Right renal pelvis (tissue), 4 donors: ENCODE data around the gene CERS3. TPM values are rescaled to one million over a fixed set of nuclear protein-coding genes. Genes with fewer than 3 reads are reported as not detected.

Experiments used
- DNase-seq, 4 donors: peaks; one replicate each; pipeline ENCODE4 v3.0.0-alpha.2; 2013; ENCODE audit warnings: low read depth in 4 of 4, low spot score in 3 of 4, missing footprints in 1 of 4
- polyA plus RNA-seq, 4 donors: library from polyadenylated mRNA; unstranded; fragments of 120-200 nt; gene quantifications; one replicate each; pipeline ENCODE4 v1.2.1, GENCODE V29; 2013; ENCODE audit not compliant: insufficient read length in 4 of 4

Gene CERS3
- under 1 TPM; 0.04 to 0.09 (median 0.07) TPM for polyA plus RNA-seq

DNA sequence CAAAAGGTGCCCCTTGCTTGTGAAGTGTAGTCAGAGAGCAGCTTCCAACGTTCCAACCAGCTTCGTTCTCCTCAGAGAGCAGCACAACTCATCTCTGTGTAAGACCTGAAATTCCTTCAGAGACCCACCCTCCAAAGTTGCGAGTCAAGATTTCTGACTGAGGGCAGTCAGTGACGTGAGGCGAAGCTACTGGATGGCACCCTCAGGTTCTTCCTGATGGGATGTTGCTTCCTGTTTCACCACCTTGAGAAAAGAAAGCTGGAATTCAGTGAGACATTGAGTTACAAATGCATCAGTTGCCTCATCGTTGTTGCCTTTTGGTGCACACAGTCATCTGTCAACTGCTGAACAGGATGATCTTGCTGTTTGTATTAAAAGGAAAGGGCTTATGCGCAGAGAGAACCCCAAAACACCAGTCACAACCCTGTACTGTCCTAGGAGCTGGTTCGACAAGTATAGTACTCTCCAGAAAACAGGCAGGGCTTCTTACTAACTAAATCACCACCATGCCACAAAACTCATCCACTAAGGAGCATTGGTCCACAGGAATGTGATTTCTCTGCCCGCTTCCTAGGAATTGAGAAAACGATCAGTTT, at the start of gene CERS3:
CERS3 (minus strand) TSS at position 118 of the 596 bp plus-strand sequence. CDS start 27,101 bp downstream, outside the sequence.
- DNase-seq: no peak

DNA sequence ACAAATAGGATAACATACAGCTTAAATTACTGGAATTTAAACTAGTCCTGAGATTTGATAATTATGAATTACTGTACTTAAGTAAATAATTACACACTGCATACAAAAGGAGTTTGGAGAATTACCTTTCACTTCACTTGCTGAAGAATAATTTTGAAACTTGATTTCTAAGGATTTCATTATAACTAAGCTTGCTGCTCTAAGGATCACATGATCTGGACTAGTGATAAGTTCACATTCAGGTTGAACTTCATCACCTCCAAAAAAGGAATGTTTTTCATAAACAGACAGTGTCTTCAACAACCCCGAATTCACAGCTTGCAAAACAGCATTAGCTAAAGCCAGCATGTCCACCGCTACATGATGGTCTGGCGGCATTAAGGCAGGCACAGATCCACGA, 44.8 kb upstream of the CERS3 start:
- no peak for DNase-seq

- DNase-seq: no peak
Measured at GRCh38 chr15:100572362-100572983, 43.7 kb upstream of the CERS3 start.

GRCh38 chr15:100571592-100572167, 42.9 kb upstream of the CERS3 start:
- no peak for DNase-seq

DNA sequence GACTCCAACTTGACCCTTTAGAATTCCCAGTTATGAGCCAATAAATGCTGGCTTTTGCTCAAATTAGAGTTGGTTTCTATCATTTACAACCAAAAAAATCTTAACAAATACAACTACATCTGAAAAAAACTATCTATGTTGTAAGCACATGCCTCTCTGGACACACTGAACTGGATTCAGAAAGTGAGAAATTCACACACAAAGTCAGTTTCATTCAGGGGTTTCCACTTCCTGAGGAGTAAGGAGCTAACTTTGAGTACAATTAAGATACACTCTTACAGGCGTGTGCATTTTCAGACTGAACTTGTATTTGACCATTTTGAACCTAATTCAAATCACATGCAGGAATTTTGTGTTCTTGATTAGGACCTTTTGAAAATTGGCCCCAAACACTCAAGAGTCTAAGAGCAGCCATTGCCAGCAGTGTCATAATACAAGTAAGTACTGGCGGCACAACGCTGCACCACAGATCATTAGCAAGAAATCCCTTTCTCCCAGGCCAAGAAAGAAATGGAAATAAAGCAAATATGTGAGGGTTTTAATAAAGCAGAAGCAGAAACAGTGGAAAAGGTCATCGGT, 42.1 kb upstream of the CERS3 start:
- no peak for DNase-seq

- DNase-seq: no peak
Measured at GRCh38 chr15:100570275-100570674, 41.5 kb upstream of the CERS3 start.

DNA sequence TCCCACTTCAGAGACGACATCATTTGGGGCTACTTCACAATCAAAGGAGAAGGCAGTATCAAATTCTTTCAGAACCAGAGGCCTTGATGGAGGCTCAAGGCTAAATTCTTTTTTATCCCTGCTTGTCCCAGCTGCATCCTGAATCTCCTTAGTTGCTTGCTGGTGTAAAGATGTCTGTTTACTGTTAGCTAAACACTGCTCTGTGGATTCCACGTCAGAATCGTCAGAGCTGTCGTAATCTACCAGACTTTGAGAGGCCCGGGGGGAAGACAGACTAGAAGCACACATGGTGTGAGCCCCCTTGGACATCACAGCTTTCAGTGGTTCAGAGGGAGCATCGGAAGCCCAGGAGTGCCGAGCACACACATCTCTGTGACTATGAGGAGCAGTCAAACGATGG, 40.6 kb upstream of the CERS3 start:
- DNase-seq: no peak

DNA sequence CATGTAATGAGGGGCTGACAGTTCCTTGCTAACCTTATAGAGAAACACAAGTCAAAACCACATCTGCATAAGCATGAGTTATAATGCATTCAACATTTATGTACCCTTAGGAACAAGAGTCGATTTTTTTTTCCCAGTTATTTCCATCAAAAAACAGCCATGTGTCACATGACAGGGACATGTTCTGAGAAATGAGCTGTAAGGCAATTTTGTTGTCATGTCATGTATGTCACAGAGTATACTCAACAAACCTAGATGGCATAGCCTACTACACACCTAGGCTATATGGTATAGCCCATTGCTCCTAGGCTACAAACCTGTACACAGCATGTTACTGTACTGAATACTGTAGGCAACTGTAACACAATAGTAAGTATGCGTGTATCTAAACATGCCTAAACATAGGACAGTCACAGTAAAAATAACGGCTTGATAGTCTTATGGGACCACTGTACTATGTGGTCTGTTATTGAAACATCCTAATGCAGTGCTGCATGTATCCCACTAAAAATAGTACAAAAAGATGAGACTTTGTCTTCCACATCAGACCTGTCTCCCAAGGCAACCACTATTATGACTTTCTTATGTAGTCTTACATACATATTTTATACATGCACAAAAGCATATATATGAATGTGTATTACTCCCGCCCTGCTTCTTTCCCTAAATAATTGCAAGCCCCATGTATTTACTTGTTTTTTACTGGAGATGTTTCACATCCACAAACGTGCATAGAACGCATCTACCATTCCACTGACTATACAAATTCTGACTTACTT, 38.3 kb upstream of the CERS3 start:
- no peak for DNase-seq

DNA sequence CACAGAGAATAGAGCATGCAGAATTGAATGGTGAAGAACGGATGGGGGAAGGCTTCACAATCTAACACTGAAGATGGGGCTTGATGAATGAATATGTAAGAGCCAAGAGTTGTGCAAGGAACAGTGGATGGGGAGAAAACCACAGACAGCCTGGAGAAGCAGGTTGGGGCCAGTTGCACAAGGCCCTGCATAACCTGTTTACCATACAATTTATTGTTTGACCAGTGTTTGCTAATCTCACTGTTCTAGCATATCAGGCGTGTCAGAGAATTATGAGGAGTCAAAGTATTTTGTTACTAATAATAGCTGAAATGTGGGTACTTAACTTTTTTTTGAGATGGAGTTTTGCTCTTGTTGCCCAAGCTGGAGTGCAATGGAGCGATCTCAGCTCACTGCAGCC, 36.8 kb upstream of the CERS3 start:
- no peak for DNase-seq

GRCh38 chr15:100560323-100560722, 31.6 kb upstream of the CERS3 start:
- no peak for DNase-seq

- DNase-seq: no peak
Measured at GRCh38 chr15:100559330-100559729, 30.6 kb upstream of the CERS3 start.

- DNase-seq: no peak
Measured at GRCh38 chr15:100558771-100559254, 30.1 kb upstream of the CERS3 start.

GRCh38 chr15:100553468-100553867, 24.7 kb upstream of the CERS3 start:
- DNase-seq: no peak

- DNase-seq: no peak
Measured at GRCh38 chr15:100547961-100548360, 19.2 kb upstream of the CERS3 start.

DNA sequence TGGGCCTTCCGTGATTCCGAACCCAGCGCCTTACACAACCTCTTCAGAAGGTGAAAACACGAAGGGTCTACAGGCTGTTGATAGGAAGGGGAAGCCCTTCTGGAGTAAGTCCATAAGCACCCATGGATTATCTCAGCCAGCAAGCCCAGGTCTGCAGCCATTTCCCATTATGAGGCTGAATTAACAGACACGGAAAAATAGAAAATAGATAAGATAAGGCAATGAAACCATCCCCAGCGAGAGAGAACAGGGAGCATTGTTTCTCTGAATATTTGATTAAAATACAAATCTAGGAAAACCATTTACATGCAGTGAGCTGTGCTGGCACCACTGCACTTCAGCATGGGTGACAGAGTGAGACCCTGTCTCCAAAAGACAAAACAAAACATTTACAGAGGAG, 16.2 kb upstream of the CERS3 start:
- DNase-seq: no peak

- DNase-seq: no peak
Measured at GRCh38 chr15:100544338-100544841, 15.6 kb upstream of the CERS3 start.

- no peak for DNase-seq
Measured at GRCh38 chr15:100542290-100542689, 13.5 kb upstream of the CERS3 start.

DNA sequence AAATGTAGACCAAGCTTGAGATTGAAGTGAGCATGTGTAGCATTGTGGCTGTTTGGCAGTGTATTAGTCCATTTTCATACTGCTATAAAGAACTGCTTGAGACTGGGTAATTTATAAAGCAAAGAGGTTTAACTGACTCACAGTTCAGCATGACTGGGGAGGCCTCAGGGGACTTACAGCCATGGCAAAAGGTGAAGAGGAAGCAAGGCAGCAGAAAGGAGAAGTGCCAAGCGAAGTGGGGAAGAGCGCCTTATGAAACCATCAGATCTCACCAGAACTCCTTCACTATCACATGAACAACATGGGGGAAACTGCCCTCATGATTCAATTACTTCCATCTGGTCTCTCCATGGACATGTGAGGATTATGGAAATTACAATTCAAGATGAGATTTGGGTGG, 8.6 kb upstream of the CERS3 start:
- DNase-seq: no peak

GRCh38 chr15:100536733-100537132, 8.0 kb upstream of the CERS3 start:
- DNase-seq: no peak

- DNase-seq: no peak
Measured at GRCh38 chr15:100533886-100534285, 5.1 kb upstream of the CERS3 start.

DNA sequence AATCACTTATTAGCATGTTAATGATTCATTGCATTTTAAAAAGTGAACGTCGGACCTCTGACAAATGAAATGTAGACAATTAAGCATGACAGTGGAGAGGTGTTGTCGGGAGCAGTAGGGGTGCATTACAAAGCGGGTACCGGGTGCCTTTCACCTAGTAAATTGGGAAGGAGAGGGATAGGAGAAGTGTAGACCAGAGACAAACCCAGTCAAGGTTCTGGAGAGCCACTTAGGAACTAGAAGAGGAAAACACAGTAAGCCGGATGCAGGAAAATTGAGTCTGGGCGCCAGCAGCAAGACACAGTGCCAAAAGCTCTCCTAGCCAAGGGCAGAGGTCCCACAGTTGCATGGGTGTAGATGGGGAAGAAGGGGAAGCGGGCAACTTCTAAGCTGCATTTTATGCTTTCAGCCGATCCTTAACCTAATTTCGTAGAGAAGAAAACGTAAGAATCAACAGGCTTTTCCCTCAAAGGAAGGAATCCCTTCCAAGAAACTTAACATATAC, 3.1 kb upstream of the CERS3 start:
- DNase-seq: no peak
